Gastrocnemius medialis (tissue), 4 donors: ENCODE results near the gene GOLGA8S.
"Not testable (repeated sequence)": the region's sequence is repeated elsewhere in the genome, so short reads cannot be mapped to it uniquely, and the experiment has no call there.

Experiments
- POLR2A ChIP-seq, 2 donors: fragments of 450-650 bp; IDR thresholded peaks; one replicate each; pipeline ENCODE4 v1.6.1; 2017; ENCODE audit warnings: antibody characterized with exemption in 2 of 2, mild to moderate bottlenecking in 2 of 2, moderate library complexity in 2 of 2
- TF ChIP-seq, protein P1 (sequence below), 5 experiments: fragments of 450-650 bp in 3 of 5; fragments of 200-600 bp in 2 of 5; sonication (generic) in 2 of 5; IDR thresholded peaks in 4 of 5; conservative IDR thresholded peaks in 1 of 5; 1 replicate in 4 of 5; 2 replicates in 1 of 5; pipeline ENCODE4 v1.5.1; 2016 to 2019; ENCODE audit warnings: antibody characterized with exemption in 5 of 5, mild to moderate bottlenecking in 3 of 5, moderate library complexity in 3 of 5

DNA sequence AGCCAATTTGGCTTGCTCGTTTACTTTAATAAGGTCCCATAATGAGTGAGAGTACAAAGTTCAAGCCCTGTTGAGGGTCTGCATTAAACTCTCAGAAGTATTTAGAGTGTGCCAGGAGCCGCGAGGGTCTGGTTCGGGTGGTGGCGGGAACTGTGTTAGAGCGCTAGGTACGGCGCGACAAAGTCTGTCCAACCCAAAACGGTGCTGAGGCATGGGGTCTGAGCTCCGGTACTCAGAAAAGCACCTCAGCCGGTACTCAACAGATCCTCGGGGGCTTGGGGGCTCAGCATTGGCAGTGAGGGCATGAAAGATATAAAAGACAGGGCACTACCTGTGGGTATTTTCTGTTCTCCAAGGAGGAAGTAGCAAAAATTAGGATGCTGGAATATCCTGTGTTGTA lies 24.4 kb downstream of the GOLGA8S start:
- TF ChIP-seq, protein P1, sequence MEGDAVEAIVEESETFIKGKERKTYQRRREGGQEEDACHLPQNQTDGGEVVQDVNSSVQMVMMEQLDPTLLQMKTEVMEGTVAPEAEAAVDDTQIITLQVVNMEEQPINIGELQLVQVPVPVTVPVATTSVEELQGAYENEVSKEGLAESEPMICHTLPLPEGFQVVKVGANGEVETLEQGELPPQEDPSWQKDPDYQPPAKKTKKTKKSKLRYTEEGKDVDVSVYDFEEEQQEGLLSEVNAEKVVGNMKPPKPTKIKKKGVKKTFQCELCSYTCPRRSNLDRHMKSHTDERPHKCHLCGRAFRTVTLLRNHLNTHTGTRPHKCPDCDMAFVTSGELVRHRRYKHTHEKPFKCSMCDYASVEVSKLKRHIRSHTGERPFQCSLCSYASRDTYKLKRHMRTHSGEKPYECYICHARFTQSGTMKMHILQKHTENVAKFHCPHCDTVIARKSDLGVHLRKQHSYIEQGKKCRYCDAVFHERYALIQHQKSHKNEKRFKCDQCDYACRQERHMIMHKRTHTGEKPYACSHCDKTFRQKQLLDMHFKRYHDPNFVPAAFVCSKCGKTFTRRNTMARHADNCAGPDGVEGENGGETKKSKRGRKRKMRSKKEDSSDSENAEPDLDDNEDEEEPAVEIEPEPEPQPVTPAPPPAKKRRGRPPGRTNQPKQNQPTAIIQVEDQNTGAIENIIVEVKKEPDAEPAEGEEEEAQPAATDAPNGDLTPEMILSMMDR (IDR thresholded peaks at IDR 0.05 in 4 of 5, conservative IDR thresholded peaks at IDR 0.05 in 1 of 5): not testable (repeated sequence)
- TF ChIP-seq POLR2A (IDR thresholded peaks at IDR 0.05): not testable (repeated sequence)
